Effector memory CD8-positive, alpha-beta T cell (primary cell): ENCODE results near the gene AGMO.

Source experiments
- ATAC-seq: fragments of 150-1000 bp; cut with Tn5 transposase; replicated peaks from 2 replicates; pipeline ENCODE4 v1.10.0; 2021; ENCODE audit warnings: mild to moderate bottlenecking, moderate library complexity
- DNase-seq, 3 experiments: peaks; one replicate each; pipeline ENCODE4 v3.0.0; 2021
- H3K27ac Mint-ChIP-seq, 2 donors: one replicate each; pipeline ENCODE4 v1.8.0; 2022; ENCODE audit warnings: mild to moderate bottlenecking in 2 of 2, mixed read lengths in 2 of 2, moderate library complexity in 2 of 2
- H3K27me3 Mint-ChIP-seq, 2 donors: one replicate each; pipeline ENCODE4 v1.8.0; 2022; ENCODE audit warnings: mixed read lengths in 2 of 2
- H3K36me3 Mint-ChIP-seq: one replicate; pipeline ENCODE4 v1.8.0; 2022; ENCODE audit warnings: mild to moderate bottlenecking, moderate library complexity, mixed read lengths; ENCODE audit not compliant: insufficient read depth
- H3K4me1 Mint-ChIP-seq, 2 donors: one replicate each; pipeline ENCODE4 v1.8.0; 2022; ENCODE audit warnings: low read depth in 2 of 2, mixed read lengths in 2 of 2
- H3K4me3 Mint-ChIP-seq, 2 donors: one replicate each; pipeline ENCODE4 v1.8.0; 2022; ENCODE audit warnings: mild to moderate bottlenecking in 2 of 2, mixed read lengths in 2 of 2, moderate library complexity in 2 of 2
- H3K9me3 Mint-ChIP-seq, 2 donors: one replicate each; pipeline ENCODE4 v1.8.0; 2022; ENCODE audit warnings: mixed read lengths in 2 of 2

The AGMO gene

GRCh38 chr7:15158141-15158810, 403.5 kb downstream of the AGMO start:
- Mint-ChIP-seq H3K27ac (no peak overlapping the region), H3K4me1 (no peaks in the 10 kb centered on the region), H3K4me3 (no peak overlapping the region), H3K27me3 (no peaks in the 10 kb centered on the region), H3K36me3 (no peaks in the 10 kb centered on the region), H3K9me3 (peaks cover 6 to 10% of the 10 kb centered on the region in 2 donors)
- ATAC-seq = no peak
- no peak for DNase-seq
